DOHH2 (cell line): ENCODE data around the gene ENTPD1.

Source experiments
- H3F3A ChIP-seq: fragments of 200-600 bp; sonication (generic), shearing (Covaris generic); 2 replicates; pipeline ENCODE4 v1.6.0; 2016; ENCODE audit warnings: antibody characterized with exemption, mild to moderate bottlenecking; ENCODE audit not compliant: control insufficient read depth, insufficient read depth
- H3K27ac ChIP-seq: fragments of 200-600 bp; sonication (generic); 2 replicates; pipeline ENCODE4 v1.5.1; 2014; ENCODE audit warnings: low read depth, mild to moderate bottlenecking, low read length, moderate library complexity
- H3K27me3 ChIP-seq: fragments of 200-600 bp; sonication (generic); 2 replicates; pipeline ENCODE4 v1.6.1; 2014; ENCODE audit warnings: mild to moderate bottlenecking, low read length, mixed read lengths; ENCODE audit not compliant: control insufficient read depth
- H3K36me3 ChIP-seq: fragments of 200-600 bp; sonication (generic); 2 replicates; pipeline ENCODE4 v1.6.1; 2014; ENCODE audit warnings: mild to moderate bottlenecking, low read length, moderate library complexity, mixed read lengths; ENCODE audit not compliant: control insufficient read depth
- H3K4me1 ChIP-seq: fragments of 200-600 bp; sonication (generic); 2 replicates; pipeline ENCODE4 v1.6.1; 2014; ENCODE audit warnings: mild to moderate bottlenecking, low read length, mixed read lengths; ENCODE audit not compliant: control insufficient read depth
- H3K4me2 ChIP-seq: fragments of 200-600 bp; sonication (generic); 2 replicates; pipeline ENCODE4 v1.6.0; 2014; ENCODE audit warnings: mild to moderate bottlenecking, low read length, moderate library complexity
- H3K4me3 ChIP-seq: fragments of 200-600 bp; sonication (generic); 2 replicates; pipeline ENCODE4 v1.5.1; 2014; ENCODE audit warnings: mild to moderate bottlenecking, low read length, mixed read lengths
- H3K79me2 ChIP-seq: fragments of 200-600 bp; sonication (generic); 2 replicates; pipeline ENCODE4 v1.6.1; 2014; ENCODE audit warnings: mild to moderate bottlenecking, low read length, mixed read lengths; ENCODE audit not compliant: control insufficient read depth
- H3K9me2 ChIP-seq: fragments of 200-600 bp; sonication (generic); replicated peaks from 2 replicates; pipeline ENCODE4 v1.6.1; 2014; ENCODE audit warnings: mild to moderate bottlenecking, low read length, mixed read lengths; ENCODE audit not compliant: control insufficient read depth
- H3K9me3 ChIP-seq: fragments of 200-600 bp; sonication (generic); 2 replicates; pipeline ENCODE4 v1.6.1; 2014; ENCODE audit warnings: antibody characterized with exemption, low read length, mixed read lengths; ENCODE audit not compliant: control insufficient read depth, insufficient read depth
- H4K20me1 ChIP-seq: fragments of 200-600 bp; sonication (generic); 2 replicates; pipeline ENCODE4 v1.6.0; 2014; ENCODE audit warnings: low read depth, mild to moderate bottlenecking, antibody characterized with exemption, low read length, moderate library complexity; ENCODE audit not compliant: control insufficient read depth, insufficient read depth
- EZH2phosphoT487 ChIP-seq: fragments of 200-600 bp; sonication (generic); IDR thresholded peaks from 2 replicates; pipeline ENCODE4 v1.6.1; 2017; ENCODE audit warnings: borderline replicate concordance, mild to moderate bottlenecking, antibody characterized with exemption, low read length, moderate library complexity, mixed read lengths
- TF ChIP-seq, protein P1 (sequence below): fragments of 200-600 bp; sonication (generic); IDR thresholded peaks from one replicate; pipeline ENCODE4 v1.5.1; 2014; ENCODE audit warnings: antibody characterized with exemption, mild to moderate bottlenecking, low read depth, low read length; ENCODE audit not compliant: poor library complexity, severe bottlenecking

Gene ENTPD1

DNA sequence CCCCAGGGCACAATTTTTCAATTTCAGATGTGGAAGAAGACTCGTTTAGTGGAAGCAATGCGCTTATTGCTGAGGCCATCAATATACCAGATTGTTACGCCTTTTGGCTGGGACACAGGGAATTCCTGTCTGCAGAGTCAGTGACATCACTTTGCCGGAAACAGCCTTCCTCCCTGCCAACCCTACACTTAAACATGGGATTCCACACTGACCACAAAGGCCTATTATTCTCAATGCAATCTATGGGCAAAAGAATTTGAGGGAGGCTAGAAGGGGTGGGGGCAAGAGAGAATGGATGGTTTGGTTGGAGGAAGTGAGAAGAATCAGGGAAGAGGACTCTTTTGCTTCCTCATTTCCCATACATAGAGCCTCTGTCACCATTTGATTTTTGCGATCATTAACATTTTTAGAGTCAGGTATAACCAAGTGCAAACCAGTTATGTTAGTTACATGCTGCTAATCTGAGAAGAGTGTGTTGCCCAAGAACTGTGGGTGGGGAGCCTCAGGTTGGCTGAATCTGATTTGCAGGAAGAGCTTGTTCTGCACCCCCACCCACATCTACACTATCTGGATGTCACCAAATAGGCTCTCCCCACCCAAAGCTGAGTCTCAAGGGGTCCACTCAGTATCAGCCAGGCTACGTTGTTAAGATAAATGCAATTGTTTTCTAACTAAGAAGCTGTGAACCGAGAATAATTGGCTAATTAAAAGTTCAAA, 58.2 kb downstream of the ENTPD1 start:
- TF ChIP-seq EZH2phosphoT487 = no peak
- TF ChIP-seq, protein P1, sequence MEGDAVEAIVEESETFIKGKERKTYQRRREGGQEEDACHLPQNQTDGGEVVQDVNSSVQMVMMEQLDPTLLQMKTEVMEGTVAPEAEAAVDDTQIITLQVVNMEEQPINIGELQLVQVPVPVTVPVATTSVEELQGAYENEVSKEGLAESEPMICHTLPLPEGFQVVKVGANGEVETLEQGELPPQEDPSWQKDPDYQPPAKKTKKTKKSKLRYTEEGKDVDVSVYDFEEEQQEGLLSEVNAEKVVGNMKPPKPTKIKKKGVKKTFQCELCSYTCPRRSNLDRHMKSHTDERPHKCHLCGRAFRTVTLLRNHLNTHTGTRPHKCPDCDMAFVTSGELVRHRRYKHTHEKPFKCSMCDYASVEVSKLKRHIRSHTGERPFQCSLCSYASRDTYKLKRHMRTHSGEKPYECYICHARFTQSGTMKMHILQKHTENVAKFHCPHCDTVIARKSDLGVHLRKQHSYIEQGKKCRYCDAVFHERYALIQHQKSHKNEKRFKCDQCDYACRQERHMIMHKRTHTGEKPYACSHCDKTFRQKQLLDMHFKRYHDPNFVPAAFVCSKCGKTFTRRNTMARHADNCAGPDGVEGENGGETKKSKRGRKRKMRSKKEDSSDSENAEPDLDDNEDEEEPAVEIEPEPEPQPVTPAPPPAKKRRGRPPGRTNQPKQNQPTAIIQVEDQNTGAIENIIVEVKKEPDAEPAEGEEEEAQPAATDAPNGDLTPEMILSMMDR = no peak
- H3K4me1 ChIP-seq = peaks cover 9% of the 10 kb centered on the region
- H3K4me3 ChIP-seq = no peak overlapping the region
- H3K79me2 ChIP-seq = no peaks in the 10 kb centered on the region
- H4K20me1 ChIP-seq = no peaks in the 10 kb centered on the region
- no peaks in the 10 kb centered on the region; the same call in 1 of the 2 replicates for H3K9me3 ChIP-seq
- H3K27me3 ChIP-seq = no peaks in the 10 kb centered on the region
- H3K27ac ChIP-seq = no peak overlapping the region
- H3K36me3 ChIP-seq = no peaks in the 10 kb centered on the region
- no peaks in the 10 kb centered on the region for H3F3A ChIP-seq
- no peak overlapping the region for H3K4me2 ChIP-seq
- no peaks in the 10 kb centered on the region for H3K9me2 ChIP-seq

GRCh38 chr10:95815133-95815532, 59.2 kb downstream of the ENTPD1 start:
- H3K9me2 ChIP-seq = no peaks in the 10 kb centered on the region
- no peaks in the 10 kb centered on the region for H3K27me3 ChIP-seq
- no peaks in the 10 kb centered on the region for H3F3A ChIP-seq
- H3K4me3 ChIP-seq = no peak overlapping the region
- no peaks in the 10 kb centered on the region for H3K79me2 ChIP-seq
- TF ChIP-seq, protein P1 = no peak
- no peak for TF ChIP-seq EZH2phosphoT487
- no peaks in the 10 kb centered on the region for H3K9me3 ChIP-seq
- H3K4me1 ChIP-seq = peaks cover 18% of the 10 kb centered on the region
- H3K36me3 ChIP-seq = no peaks in the 10 kb centered on the region
- no peaks in the 10 kb centered on the region for H4K20me1 ChIP-seq
- no peak overlapping the region for H3K27ac ChIP-seq
- H3K4me2 ChIP-seq = no peak overlapping the region

DNA sequence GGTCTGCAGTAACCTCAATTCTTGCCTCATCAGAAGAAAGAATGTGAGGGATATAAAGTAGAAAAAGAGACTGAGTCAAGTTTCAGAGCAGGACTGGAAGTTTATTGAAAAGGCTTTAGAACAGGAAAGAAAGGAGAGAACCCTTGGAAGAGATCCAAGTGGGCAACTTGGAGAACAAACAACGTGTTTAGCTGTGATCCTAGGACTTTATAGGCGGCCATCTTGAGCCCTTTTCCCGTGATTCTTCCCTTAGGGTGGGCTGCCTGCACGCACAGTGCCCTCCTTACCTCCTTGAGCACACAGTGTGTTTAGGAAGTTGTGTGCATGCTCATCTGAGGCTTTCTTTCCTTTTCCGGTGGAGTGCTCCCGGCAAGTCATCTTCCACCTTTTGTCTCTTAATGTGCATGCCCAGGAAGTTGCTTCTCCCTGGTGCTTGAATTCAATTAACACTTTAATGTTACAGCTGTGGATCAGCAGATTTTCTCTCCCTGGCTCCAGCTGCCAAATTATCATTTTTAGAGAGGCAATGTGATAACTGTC, 59.8 kb downstream of the ENTPD1 start:
- peaks cover 24% of the 10 kb centered on the region for H3K4me1 ChIP-seq
- no peaks in the 10 kb centered on the region for H3K27me3 ChIP-seq
- no peak for TF ChIP-seq EZH2phosphoT487
- TF ChIP-seq, protein P1 = no peak
- no peaks in the 10 kb centered on the region for H4K20me1 ChIP-seq
- no peak overlapping the region for H3K4me3 ChIP-seq
- no peaks in the 10 kb centered on the region for H3F3A ChIP-seq
- no peaks in the 10 kb centered on the region for H3K9me2 ChIP-seq
- no peaks in the 10 kb centered on the region for H3K79me2 ChIP-seq
- H3K36me3 ChIP-seq = no peaks in the 10 kb centered on the region
- H3K27ac ChIP-seq = no peak overlapping the region
- no peak overlapping the region for H3K4me2 ChIP-seq
- no peaks in the 10 kb centered on the region for H3K9me3 ChIP-seq
